Neural crest cell (in vitro differentiated cells): ENCODE results near the gene MGAT3. TPM values are rescaled to one million over a fixed set of nuclear protein-coding genes. Genes with fewer than 3 reads are reported as not detected.

ENCODE experiments used
- DNase-seq: peaks from one replicate; pipeline ENCODE4 v3.0.0; 2021; ENCODE audit warnings: low read depth, mixed read lengths, low spot score
- H3K27ac Mint-ChIP-seq: one replicate; pipeline ENCODE4 v1.8.0; 2021; ENCODE audit warnings: mild to moderate bottlenecking, mixed read lengths; ENCODE audit not compliant: unreplicated experiment
- H3K27me3 Mint-ChIP-seq: 2 replicates; pipeline ENCODE4 v1.8.0; 2021; ENCODE audit warnings: low read depth, mild to moderate bottlenecking, mixed read lengths
- H3K36me3 Mint-ChIP-seq: 2 replicates; pipeline ENCODE4 v1.8.0; 2021; ENCODE audit warnings: low read depth, mild to moderate bottlenecking, mixed read lengths
- H3K4me1 Mint-ChIP-seq: 2 replicates; pipeline ENCODE4 v1.8.0; 2021; ENCODE audit warnings: mixed read lengths
- H3K4me3 Mint-ChIP-seq: one replicate; pipeline ENCODE4 v1.8.0; 2021; ENCODE audit warnings: mild to moderate bottlenecking, mixed read lengths
- H3K9me3 Mint-ChIP-seq: 2 replicates; pipeline ENCODE4 v1.8.0; 2021; ENCODE audit warnings: mixed read lengths
- total RNA-seq: library from RNA; stranded (reverse); gene quantifications from 2 replicates; pipeline ENCODE4 v1.2.1, GENCODE V29; 2021
- TF ChIP-seq, protein P1 (sequence below): fragments of 200-600 bp; sonication (generic); conservative IDR thresholded peaks from 2 replicates; pipeline ENCODE4 v1.5.0; 2021; ENCODE audit warnings: antibody characterized with exemption, mild to moderate bottlenecking

MGAT3 gene
- total RNA-seq, 1 donor from 2014 or later: 20.3 TPM

DNA sequence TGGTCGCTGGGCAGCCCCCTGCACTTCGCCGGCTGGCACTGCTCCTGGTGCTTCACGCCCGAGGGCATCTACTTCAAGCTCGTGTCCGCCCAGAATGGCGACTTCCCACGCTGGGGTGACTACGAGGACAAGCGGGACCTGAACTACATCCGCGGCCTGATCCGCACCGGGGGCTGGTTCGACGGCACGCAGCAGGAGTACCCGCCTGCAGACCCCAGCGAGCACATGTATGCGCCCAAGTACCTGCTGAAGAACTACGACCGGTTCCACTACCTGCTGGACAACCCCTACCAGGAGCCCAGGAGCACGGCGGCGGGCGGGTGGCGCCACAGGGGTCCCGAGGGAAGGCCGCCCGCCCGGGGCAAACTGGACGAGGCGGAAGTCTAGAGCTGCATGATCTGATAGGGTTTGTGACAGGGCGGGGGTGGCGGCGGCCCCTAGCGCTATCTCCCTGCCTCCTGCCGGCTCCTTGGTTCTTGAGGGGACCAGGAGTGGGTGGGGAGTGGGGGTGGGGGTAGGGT is 31.8 kb downstream of the MGAT3 start:
- Mint-ChIP-seq H3K9me3 (no peaks in the 10 kb centered on the region), H3K36me3 (peaks cover 4% of the 10 kb centered on the region), H3K27ac (no peak overlapping the region), H3K27me3 (no peaks in the 10 kb centered on the region), H3K4me1 (peaks cover 6% of the 10 kb centered on the region), H3K4me3 (no peak overlapping the region)
- TF ChIP-seq, protein P1, sequence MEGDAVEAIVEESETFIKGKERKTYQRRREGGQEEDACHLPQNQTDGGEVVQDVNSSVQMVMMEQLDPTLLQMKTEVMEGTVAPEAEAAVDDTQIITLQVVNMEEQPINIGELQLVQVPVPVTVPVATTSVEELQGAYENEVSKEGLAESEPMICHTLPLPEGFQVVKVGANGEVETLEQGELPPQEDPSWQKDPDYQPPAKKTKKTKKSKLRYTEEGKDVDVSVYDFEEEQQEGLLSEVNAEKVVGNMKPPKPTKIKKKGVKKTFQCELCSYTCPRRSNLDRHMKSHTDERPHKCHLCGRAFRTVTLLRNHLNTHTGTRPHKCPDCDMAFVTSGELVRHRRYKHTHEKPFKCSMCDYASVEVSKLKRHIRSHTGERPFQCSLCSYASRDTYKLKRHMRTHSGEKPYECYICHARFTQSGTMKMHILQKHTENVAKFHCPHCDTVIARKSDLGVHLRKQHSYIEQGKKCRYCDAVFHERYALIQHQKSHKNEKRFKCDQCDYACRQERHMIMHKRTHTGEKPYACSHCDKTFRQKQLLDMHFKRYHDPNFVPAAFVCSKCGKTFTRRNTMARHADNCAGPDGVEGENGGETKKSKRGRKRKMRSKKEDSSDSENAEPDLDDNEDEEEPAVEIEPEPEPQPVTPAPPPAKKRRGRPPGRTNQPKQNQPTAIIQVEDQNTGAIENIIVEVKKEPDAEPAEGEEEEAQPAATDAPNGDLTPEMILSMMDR: no peak
- DNase-seq: no peak

DNA sequence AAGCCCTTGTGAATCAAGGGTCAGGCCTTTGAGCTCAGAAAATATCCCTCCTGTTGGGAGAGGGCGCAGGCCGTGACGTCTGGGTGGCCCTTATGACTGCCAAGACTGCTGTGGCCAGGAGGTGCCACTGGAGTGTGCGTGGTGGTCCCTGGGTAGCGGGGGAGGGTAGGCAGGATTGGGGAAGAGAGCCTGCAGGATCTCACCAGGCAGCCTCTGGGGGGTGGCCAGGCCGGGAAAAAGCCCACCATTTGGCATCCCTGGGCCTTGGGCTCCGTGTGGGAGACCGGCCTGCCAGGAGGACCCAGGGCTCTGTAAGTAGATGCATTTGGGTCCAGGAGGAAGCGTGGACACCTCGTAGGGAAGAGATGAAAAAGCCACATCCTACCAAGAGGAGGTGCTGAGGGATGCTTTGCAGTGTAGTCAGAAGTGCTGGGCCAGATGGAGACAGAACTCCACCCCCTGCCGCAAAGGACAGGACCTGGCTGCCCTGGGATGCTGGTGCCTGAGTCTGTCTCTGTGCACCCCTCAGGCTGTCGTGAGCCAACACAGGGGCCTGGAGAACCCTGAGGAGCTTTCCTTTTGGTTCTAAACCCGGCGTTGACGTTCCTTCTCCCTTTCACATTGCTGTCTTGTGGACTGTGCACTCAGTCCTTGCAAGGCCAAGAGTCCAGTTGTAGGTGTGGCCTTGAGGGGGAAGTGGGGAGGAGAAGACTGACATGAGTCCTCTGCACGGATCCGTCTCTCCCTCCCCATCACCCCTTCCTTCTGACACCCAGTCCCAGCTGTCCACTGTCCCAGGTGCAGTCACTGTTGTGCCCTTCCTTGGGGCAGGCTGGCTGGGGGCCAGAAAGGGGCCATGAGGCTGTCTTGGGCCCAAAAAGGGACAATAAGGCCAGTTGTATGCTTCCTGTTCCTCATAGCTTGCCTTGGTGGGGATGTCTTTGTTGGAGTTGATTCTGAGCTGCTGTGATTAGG is 32.6 kb downstream of the MGAT3 start:
- DNase-seq: no peak
- H3K4me1 Mint-ChIP-seq: peaks cover 6% of the 10 kb centered on the region
- H3K27me3 Mint-ChIP-seq: no peaks in the 10 kb centered on the region
- H3K4me3 Mint-ChIP-seq: no peak overlapping the region
- no peak overlapping the region for H3K27ac Mint-ChIP-seq
- H3K9me3 Mint-ChIP-seq: no peaks in the 10 kb centered on the region
- TF ChIP-seq, protein P1: no peak
- peaks cover 4% of the 10 kb centered on the region for H3K36me3 Mint-ChIP-seq

GRCh38 chr22:39490135-39490798 is 33.5 kb downstream of the MGAT3 start:
- peak; percentile 47 for DNase-seq
- Mint-ChIP-seq H3K4me3 (peak overlapping the region; percentile 9), H3K4me1 (peaks cover 6% of the 10 kb centered on the region), H3K27ac (peak overlapping the region; percentile 1), H3K27me3 (no peaks in the 10 kb centered on the region), H3K9me3 (no peaks in the 10 kb centered on the region), H3K36me3 (peaks cover 4% of the 10 kb centered on the region)
- TF ChIP-seq, protein P1: no peak

- Mint-ChIP-seq H3K27ac (no peak overlapping the region), H3K36me3 (peaks cover 4% of the 10 kb centered on the region), H3K4me3 (no peak overlapping the region), H3K9me3 (no peaks in the 10 kb centered on the region), H3K27me3 (no peaks in the 10 kb centered on the region), H3K4me1 (peaks cover 7% of the 10 kb centered on the region)
- no peak for DNase-seq
- TF ChIP-seq, protein P1: no peak
Measured at GRCh38 chr22:39490966-39491680, 34.3 kb downstream of the MGAT3 start.

- Mint-ChIP-seq H3K27me3 (no peaks in the 10 kb centered on the region), H3K27ac (no peak overlapping the region)
- DNase-seq: no peak
Measured at GRCh38 chr22:39491696-39492095, 34.9 kb downstream of the MGAT3 start.

More at GRCh38 chr22:39491696-39492095, 34.9 kb downstream of the MGAT3 start:
- H3K4me1 Mint-ChIP-seq: peaks cover 12% of the 10 kb centered on the region
- peaks cover 4% of the 10 kb centered on the region for H3K36me3 Mint-ChIP-seq
- TF ChIP-seq, protein P1: no peak
- H3K9me3 Mint-ChIP-seq: no peaks in the 10 kb centered on the region
- H3K4me3 Mint-ChIP-seq: no peak overlapping the region
